ENCODE data around the gene TRAPPC3.

DNA sequence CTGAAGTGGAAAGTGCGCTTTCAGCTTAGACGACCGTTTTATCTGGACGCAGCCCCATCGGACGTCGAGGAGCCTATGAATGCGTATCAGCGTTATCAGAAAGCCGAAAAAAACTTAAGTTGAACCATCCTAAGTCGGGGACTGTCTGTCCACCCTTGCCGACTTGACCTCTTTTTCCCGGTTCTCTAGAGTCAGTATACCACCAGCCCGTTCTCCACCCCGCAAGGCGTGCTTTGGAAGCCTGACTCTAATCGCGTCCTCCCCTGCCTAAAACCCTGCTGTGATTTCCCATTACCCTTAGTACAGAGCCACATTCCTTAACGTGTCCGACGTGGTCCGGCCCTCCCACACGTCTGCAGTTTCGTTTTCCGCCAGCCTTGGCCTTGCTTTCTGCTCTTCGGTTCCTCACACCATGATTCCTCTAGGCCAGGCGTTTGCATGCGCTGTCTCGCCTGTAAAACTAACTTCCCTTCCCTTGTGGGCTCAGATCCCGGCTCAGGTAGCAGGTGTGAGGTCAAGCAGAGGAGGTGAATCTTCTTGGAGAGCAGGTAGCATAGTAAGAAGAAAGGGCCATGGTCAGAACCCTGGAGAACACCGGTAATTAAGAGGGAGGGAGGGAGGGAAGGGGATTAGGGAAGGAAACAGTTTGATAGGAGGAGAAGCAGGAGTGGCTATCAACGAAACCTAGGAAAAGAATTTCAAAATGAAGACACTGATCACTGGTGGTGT, 59.7 kb downstream of the TRAPPC3 start:
- TF ChIP-seq, protein P1, sequence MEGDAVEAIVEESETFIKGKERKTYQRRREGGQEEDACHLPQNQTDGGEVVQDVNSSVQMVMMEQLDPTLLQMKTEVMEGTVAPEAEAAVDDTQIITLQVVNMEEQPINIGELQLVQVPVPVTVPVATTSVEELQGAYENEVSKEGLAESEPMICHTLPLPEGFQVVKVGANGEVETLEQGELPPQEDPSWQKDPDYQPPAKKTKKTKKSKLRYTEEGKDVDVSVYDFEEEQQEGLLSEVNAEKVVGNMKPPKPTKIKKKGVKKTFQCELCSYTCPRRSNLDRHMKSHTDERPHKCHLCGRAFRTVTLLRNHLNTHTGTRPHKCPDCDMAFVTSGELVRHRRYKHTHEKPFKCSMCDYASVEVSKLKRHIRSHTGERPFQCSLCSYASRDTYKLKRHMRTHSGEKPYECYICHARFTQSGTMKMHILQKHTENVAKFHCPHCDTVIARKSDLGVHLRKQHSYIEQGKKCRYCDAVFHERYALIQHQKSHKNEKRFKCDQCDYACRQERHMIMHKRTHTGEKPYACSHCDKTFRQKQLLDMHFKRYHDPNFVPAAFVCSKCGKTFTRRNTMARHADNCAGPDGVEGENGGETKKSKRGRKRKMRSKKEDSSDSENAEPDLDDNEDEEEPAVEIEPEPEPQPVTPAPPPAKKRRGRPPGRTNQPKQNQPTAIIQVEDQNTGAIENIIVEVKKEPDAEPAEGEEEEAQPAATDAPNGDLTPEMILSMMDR (IDR thresholded peaks at IDR 0.05 in 8 of 11, conservative IDR thresholded peaks at IDR 0.05 in 3 of 11): no peak
- TF ChIP-seq POLR2AphosphoS5 (IDR thresholded peaks at IDR 0.05): no peak
